NCI-H2081 (cell line): ENCODE data around the gene CPM.

Experiments
- DNase-seq, 2 experiments: peaks; one replicate each; lab custom pipeline; 2025; lab: John Stamatoyannopoulos, UW

CPM gene

GRCh38 chr12:68956466-68956865, 23.5 kb upstream of the CPM start:
- DNase-seq, result no peak

GRCh38 chr12:68954811-68955210, 21.8 kb upstream of the CPM start:
- no peak for DNase-seq

GRCh38 chr12:68953536-68953935, 20.6 kb upstream of the CPM start:
- DNase-seq, result no peak

- no peak for DNase-seq
These were observed 18.7 kb upstream of the CPM start for GRCh38 chr12:68951652-68952051.

- no peak for DNase-seq
These were observed 17.5 kb upstream of the CPM start for GRCh38 chr12:68950511-68950910.

- DNase-seq, result no peak
These were observed 12.3 kb upstream of the CPM start for GRCh38 chr12:68945255-68945654.

- DNase-seq, result no peak
These were observed 11.5 kb upstream of the CPM start for GRCh38 chr12:68944296-68945076.

- no peak for DNase-seq
These were observed 10.9 kb upstream of the CPM start for GRCh38 chr12:68943848-68944247.

- no peak for DNase-seq
These were observed 7.8 kb upstream of the CPM start for GRCh38 chr12:68940731-68941130.

- no peak for DNase-seq
These were observed 6.5 kb upstream of the CPM start for GRCh38 chr12:68939505-68939904.

GRCh38 chr12:68934392-68934791, 1.4 kb upstream of the CPM start:
- DNase-seq, result no peak

GRCh38 chr12:68932128-68932960, 627 bp downstream of the CPM start:
- peak in 1 of 2 experiments; percentile 5 for DNase-seq

- no peak for DNase-seq
These were observed 2.8 kb downstream of the CPM start for GRCh38 chr12:68930178-68930577.

GRCh38 chr12:68924546-68924945, 8.4 kb downstream of the CPM start:
- no peak for DNase-seq

GRCh38 chr12:68919581-68920239, 13.3 kb downstream of the CPM start:
- DNase-seq, result no peak

GRCh38 chr12:68918960-68919359, 14.0 kb downstream of the CPM start:
- DNase-seq, result no peak

GRCh38 chr12:68915055-68915454, 17.9 kb downstream of the CPM start:
- no peak for DNase-seq

- no peak for DNase-seq
These were observed 19.3 kb downstream of the CPM start for GRCh38 chr12:68913682-68914081.

- no peak for DNase-seq
These were observed 20.1 kb downstream of the CPM start for GRCh38 chr12:68912916-68913315.

- no peak for DNase-seq
These were observed 21.7 kb downstream of the CPM start for GRCh38 chr12:68911197-68911718.

- DNase-seq, result no peak
These were observed 22.8 kb downstream of the CPM start for GRCh38 chr12:68910128-68910527.

GRCh38 chr12:68908076-68908475, 24.9 kb downstream of the CPM start:
- DNase-seq, result no peak

- DNase-seq, result no peak
These were observed 27.2 kb downstream of the CPM start for GRCh38 chr12:68905733-68906132.
